DMS114 treated with DMSO at 0.1 percent for 48 hours (cell line): ENCODE measurements around the gene MYO7B.

ENCODE experiments used
- DNase-seq: peaks from one replicate; lab custom pipeline; 2025; ENCODE audit not compliant: unreplicated experiment; lab: John Stamatoyannopoulos, UW

MYO7B gene

DNA sequence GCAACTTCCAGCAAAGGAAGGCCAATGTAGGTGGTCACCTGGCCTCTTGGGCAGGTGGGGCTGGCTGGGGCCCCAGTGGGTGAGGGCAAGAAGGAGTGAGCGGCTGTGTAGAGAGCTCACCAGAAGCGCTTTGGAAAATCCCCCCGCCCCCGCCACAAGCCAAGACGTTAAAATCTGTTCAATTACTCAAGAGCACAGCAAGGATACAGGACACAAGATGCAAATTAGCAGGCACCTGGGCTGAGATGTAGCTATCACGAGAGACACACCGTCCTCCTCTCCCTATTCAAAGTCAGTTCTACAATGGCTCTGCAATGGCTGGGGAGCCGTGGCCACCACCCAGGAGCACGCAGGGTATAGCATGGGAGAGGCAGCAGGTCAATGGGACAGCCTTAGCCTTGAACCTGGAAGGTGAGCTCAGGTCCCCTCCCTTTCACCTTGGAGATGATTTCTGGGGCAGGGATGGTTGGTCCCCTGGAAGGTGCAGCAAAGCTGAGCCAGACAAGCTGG, 72.0 kb downstream of the MYO7B start:
- DNase-seq: no peak

DNA sequence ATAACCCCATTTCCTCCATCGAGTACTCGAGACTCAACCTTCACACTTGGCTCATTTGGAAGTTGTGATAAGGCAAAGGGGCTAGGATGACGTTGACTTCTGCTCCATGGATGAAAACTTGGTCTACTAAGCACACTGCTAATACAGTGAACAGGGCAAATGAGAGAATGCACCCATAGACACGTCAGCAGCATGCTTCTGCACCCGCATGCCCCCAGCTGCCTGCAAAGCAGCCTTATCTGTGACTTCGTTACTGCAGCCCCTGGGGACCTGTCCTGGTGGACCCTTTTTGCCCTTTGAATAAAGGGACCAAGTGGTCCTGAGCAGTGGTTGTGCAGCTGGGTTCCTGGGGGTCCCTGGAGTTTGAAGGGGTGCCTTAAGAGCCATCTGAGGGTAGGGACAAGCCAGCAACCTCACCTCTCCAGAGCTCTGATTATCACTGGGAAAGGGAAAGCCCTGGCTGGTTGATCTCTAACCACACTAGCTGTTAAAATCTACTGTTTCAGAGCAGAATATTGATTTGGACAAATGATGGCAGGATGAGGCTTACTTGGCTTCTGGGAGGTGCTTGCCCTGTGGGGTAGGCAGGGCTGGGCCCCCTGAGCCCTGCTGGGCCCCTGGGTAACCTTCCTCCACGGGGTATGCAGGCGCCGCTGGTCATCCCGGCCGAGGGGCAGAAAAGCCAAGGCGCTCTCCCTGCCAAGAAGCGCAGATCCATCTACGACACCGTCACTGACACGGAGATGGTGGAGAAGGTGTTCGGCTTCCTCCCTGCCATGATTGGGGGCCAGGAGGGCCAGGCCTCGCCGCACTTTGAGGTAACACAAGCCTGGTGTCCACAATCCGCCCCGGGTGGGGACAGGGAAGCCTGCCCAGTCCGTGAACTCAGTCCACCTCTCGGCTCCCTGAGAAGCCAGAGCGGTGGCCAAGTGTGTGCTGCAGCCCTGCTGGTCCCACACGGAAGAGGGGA, 72.9 kb downstream of the MYO7B start:
- DNase-seq: no peak

DNA sequence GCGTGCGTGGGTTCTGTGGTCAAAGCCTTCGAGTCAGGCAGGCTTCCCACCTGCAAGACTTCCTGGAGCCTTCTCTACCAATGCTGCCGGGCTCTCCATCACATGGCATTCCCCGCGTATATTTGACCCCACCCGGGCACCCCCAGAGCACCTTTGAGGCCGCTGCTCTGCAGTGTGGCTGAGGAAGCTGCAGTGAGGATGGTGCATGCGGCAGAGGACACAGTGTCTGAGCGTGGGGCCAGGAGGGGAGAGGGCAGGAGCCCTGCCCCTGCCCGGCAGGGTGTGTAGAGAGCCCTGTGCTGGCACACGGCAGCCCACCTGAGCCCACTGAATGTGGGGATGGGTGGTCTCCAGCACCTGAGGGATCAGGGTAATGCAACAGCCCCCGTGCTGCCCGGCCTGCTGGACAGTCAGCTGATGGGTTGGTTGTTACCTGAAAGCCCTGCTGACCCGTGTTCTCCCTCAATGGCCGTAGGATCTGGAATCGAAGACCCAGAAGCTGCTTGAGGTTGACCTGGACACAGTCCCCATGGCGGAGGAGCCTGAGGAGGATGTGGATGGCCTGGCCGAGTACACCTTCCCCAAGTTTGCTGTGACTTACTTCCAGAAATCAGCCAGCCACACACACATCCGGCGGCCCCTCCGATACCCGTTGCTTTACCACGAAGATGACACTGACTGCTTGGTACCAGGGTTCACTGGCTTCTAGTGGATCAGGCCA, 73.7 kb downstream of the MYO7B start:
- DNase-seq: no peak

DNA sequence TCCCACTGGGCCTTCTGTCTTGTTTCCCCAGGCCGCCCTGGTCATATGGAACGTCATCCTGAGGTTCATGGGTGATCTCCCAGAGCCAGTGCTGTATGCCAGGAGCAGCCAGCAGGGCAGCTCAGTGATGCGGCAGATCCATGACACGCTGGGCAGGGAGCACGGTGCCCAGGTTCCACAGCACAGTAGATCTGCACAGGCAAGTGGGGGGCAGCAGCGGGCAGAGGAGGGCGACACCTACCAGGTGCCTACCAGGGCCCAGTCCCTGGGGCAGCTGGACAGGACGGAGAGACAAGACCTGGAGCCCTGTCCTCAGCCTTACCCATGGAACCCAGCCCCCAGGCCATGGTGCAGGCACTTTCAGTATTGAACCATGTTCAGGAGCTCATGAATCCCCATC, 74.3 kb downstream of the MYO7B start:
- DNase-seq: no peak

DNA sequence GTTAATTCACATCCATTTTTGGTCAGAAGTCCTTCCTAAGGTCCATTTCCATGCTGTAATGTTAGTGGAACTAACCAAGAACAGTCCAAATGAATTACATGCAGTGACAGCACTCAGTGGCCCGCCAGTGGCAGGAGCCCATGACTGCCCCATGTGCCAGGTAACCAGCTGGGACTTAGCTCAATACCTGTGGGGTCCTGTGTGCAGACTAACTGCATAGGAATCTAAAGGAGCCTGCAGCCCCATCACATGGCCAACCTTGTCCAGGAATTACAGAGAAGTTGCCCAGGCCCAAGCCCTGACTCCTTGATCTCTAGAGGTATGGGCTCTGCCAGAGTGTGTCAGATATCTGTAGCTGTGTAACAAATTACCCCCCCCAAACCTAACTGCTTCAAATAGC, 75.1 kb downstream of the MYO7B start:
- no peak for DNase-seq

DNA sequence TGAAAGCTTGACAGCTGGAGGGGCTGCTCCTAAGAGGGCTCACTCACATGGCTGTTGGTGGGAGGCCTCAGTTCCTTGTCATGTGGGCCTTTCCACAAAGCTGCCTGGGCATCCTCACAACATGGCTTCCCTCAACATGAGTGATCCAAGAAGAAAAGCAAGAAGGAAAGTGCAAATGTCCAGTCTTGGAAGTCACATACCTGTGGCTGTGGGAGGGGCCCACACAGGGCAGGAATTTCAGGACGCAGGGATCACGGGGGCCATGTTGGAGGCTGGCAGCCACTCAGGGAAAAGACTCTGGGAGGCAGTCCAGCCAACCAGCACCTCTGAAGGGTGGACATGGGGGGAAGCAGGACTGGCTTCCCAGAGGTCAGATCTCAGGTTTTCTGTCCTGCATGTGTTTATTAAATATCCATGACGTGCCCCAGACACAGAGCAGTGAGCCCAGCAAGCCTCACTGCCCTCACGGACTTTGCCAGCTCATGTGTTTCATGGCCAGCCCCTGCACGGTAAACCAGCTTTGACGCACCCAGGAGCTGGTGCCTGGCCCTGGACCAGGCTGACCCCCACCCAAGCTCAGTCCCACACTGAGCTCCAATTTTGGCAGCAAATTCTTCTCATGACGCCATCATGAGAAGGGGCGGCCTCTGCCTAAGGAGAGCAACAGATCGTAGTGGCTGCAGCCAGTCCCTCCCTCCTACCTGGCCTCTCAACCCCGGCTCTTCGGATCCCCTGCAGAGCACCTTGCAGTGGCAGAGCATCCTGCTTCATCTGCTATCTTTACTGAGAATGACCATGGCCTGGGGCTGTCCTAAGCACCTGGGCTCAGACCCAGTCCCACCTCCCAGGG, 75.8 kb downstream of the MYO7B start:
- no peak for DNase-seq

DNA sequence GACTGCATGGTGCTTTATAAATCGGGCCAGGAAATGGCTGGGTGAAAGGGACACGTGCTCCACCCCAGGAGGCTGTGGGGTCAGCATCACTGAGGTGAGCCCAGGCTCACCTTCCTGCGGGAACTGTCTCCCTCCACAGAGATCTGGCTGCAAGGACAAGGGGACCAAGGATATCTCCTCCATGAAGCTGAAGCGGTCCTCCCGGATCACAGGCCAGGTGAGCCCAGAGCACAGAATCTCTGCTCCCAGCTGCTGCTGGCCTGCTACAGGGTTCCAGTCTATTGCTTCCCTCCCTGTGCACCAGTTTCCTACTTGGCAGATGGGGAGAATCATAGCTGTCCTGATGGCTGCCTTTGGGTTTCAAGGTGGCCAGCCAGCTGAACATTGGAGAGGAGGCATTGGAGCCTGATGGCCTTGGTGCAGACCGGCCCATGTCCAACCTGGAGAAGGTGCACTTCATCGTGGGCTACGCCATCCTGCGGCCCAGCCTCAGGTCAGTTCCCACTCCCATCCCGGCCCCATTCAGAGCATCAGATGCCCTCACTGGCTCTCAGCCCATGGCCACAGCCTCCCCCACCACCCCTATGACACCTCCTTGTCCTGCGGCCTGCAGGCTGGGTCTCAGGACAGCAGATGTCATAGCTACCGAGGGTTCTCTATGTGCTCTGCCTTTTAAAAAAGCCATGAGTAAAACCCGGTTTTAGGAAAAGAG, 76.8 kb downstream of the MYO7B start:
- no peak for DNase-seq

DNA sequence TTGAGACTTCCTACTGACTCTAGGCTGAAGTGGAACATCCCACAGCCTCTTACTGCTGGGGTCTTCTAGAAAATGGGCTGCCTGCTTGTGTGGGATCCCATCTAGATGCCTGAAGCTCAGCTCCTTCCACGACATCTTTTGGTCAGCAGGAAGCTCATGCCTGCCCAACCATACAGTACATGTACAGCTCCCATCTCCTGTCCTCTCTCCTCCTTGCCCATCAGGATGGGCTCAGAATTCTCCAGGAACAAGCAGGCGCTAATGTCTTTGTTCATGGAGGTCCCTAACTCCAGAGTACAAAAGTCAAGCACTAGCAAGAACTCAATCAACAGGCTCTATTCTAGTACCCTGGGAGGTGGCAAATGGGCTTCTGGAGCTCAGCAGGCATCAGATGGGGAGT, 78.8 kb downstream of the MYO7B start:
- DNase-seq: no peak

DNA sequence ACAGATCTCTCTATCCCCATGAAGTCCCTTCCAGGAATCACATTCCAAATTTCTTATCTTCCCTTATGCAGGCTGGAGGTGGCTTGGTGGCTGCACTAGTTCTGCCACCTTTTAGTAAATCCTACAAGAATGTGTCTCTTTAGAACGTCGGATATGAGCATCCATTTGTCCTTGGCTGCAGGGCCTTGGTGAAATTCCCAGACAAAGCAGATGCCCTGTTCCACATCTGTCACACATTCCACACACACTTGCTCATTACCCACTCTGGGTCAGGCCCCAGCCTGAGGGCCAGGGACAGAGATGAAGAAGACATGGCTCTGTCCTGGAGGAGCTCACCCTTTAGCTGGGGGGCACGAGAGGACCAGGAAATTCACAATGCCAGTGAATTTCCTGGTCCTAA, 79.2 kb downstream of the MYO7B start:
- DNase-seq: no peak

DNA sequence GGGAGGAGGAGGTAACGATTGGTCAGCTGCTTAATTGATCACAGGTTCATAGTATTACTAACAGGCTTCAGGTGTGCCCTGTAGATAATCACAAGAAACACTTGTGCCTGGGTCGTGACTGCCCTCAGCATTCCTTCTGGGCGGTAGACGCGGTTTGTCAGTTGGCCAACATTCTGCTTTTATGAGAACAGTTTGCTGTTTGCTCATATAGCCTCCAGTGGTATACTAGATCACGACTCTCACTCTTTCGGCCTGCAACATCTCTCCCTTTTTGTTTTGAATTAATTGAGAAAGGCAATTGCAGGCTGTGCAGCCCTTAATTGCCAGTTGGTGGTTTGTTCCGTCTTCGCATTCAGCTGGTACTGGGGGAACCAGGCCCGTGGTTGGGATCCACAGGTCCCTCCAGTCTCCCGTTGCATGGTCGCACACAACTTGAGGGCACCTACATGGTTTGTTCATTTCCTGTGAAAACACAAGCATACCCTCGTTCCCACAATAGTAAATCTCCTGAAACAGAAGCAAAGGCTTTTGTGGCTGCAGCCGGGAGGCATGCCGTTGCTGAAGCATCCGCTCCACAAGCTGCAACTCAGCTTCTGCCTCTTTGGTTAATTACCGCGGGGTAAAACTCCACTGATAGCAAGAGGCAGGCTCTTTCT, 80.2 kb downstream of the MYO7B start:
- DNase-seq: no peak

DNA sequence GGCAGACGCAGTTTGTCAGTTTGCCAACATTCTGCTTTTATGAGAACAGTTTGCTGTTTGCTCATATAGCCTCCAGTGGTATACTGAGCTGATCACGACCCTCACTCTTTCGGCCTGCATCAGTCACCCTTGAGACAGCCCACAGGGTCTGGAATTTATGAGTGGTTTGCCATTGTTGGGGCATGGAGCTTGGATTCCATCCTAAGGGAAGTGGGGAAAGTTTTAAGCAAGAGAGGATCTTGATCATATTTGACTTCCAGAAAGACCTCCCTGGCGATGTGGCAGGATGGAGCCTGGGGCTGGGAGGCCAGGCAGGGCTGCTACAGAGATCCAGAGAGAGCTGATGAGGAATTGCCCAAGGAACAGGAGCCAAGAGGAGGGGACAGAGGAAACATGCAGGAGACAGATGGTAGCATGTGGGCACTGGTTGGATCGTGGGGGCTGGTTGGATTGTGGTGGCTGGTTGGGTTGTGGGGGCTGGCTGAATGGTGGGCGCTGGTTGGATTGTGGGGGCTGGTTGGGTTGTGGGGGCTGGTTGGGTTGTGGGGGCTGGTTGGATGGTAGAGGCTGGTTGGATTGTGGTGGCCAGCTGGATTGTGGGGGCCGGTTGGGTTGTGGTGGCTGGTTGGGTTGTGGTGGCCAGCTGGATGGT, 83.2 kb downstream of the MYO7B start:
- no peak for DNase-seq

DNA sequence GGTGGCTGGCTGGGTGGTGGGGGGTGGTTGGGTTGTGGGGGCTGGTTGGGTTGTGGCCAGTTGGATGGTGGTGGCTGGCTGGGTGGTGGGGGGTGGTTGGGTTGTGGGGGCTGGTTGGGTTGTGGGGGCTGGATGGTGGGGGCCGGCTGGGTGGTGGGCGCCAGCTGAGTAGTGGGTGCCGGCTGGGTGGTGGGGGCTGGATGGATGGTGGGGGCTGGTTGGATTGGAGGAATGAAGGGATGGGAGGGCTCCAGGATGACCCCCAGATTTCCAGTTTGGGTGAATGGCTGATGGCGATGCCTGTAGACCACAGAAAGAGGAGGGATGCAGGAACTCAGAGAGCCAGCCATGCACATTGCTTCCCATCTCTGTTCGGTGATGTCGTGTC, 83.7 kb downstream of the MYO7B start:
- DNase-seq: no peak

DNA sequence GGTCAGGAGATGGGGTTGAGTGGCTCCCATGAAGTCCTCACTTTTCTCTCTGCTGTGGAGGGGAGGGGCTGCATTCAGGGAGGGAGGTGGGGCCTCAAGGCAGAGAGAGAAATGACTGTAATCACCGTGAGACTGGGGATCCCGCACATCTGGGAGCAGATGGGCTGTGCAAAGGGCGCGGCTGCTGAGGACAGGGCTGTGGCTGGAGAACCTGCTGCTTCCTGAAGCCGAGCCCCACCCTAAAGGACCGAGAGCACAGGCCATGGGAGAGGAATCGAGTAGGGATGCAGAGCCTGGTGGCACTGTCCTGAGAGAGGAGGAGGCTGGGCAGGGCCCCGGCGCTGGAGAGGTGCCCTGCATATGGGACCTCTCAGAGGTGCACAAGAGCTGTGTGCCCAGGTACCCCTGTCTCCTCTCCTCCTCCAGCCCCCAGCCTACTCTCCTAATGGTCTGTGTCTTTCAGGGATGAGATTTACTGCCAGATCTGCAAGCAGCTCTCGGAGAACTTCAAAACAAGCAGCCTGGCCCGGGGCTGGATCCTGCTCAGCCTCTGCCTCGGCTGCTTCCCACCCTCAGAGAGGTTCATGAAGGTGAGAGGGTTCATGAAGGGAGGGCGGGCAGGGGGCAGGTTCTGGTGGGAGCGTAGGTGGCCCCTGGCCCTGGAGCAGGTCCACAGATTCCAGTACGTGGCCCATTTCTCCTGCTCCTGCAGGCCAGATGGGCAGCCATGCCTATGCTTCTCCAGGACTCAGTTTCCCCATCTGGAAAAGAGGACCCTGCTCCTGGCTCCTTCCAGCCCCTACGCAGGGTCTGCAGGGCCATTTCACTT, 84.6 kb downstream of the MYO7B start:
- no peak for DNase-seq

DNA sequence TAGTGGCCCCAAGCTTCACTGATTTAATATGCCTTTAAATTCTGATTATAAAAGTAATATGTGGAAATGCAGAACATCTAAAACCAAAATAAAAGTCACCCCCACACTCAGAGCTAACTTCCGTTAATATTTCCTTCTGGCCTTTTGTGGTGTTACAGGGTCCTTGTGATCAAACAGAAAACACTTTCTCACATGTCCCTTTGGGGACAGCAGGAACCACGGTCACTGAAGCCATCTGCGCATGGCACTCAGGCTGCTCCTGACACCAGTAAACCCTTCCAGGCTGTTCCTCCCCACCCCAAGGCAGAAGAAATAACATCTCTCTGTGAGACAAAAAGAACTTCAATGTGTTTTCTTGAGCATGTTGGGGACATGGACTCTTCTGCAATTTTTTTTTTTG, 85.4 kb downstream of the MYO7B start:
- DNase-seq: no peak

DNA sequence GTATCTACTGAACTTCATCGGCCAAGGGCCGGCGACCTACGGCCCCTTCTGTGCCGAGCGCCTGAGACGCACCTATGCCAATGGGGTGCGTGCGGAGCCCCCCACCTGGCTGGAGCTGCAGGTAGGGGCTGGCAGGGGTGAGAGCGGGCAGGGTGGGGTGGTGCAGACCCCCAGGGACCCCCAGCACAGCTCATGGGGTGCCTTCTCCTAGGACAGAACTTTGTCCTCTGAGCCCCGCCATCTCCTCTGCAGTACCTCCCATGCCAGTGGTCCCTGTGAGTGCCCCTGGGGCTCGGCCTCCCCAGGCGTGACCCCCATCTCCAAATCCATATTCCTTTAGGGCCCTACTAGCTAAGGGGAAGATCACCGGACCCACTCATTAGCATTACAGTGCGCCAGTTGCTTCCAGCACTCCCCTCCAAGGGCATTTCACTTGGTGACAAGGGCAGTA, 86.5 kb downstream of the MYO7B start:
- DNase-seq: no peak

DNA sequence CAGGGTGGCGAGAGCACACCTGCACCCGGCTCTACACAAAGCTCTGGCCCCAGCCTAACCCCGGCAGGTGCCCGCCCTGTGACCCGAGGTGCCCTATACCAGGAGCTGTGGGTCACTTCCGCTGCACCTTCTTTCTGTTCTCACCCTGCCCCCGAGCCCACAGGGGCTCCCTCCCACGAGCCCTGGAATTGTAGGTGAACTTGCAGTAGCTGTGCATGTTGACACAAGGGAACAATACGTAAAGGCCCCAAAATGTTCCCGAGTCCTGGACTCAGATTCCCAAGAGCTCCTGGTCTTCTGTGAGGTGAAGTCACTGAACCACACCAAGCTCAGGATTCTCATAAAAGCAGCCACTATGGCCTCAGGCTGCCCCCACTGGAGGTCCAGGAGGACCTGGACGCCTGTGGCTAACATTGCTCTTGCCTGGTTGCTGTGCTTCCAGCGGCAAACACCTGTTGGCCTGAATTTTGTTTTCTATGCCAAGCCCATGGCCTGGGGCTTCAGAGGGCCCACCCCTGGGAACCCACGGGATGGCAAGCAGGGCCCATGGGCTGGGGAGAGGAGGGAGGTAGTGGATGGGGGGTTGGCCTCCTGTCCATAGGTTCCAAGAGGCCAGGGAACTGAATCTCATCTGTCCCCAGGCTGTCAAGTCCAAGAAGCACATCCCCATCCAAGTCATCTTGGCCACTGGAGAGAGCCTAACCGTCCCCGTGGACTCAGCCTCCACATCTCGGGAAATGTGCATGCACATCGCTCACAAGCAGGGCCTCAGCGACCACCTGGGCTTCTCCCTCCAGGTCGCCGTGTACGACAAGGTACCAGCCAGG, 87.3 kb downstream of the MYO7B start:
- DNase-seq: no peak

DNA sequence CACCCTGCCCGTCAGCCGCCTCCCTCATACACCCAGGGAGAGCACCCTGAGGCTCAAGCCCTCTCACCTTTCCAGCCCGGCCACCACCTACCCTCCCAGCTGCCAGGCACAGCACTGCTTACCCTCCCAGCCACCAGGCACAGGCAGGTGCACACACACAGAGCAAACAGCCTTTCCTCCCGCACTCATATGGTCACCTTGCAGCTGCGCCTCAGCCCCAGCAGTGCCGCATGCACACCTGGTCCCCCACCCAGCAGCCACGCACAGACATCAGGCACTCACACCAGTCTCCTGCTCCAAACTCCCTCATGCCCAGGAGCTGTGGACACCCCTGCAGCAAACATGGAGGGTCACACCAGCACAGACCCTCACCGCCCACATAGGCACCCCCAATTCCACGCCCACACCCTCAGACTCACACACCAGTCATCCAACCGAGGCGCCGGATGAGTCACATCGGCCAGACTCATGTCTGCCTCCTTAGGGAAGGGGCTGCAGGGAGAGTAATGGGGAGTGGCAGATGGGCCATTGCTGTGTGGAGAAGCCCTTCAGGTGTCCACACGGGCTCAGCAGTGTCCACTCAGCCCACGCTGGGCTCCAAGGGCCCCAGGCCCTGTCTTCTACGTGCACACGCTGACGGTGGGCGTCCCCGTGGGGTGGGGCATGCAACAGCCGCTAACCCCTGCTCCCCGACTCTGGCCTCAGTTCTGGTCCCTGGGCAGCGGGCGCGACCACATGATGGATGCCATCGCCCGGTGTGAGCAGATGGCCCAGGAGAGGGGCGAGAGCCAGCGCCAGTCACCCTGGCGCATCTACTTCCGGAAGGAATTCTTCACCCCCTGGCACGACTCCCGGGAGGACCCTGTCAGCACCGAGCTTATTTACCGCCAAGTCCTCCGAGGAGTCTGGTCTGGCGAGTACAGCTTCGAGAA, 88.2 kb downstream of the MYO7B start:
- no peak for DNase-seq
